Natural killer cell (primary cell): ENCODE results near the gene MYH14. TPM values are rescaled to one million over a fixed set of nuclear protein-coding genes. Genes with fewer than 3 reads are reported as not detected.

Source experiments
- ATAC-seq, 3 donors: fragments of 150-1000 bp in 2 of 3; fragments of 200-7000 bp in 1 of 3; cut with Tn5 transposase; 1 replicate in 1 of 3; 2 replicates in 2 of 3; pipeline ENCODE4 v1.10.0; 2021; ENCODE audit warnings: mild to moderate bottlenecking in 2 of 3, moderate library complexity in 2 of 3
- DNase-seq, 2 donors: peaks; one replicate each; pipeline versions ENCODE4 v3.0.0 to v3.0.0-alpha.2; 2013 to 2021; ENCODE audit warnings: mixed read lengths in 1 of 2
- H3K27ac ChIP-seq: one replicate; pipeline ENCODE4 v1.5.1; 2013; ENCODE audit warnings: mild to moderate bottlenecking, low read length
- H3K27me3 ChIP-seq: one replicate; pipeline ENCODE4 v1.6.1; 2013; ENCODE audit warnings: low read length; ENCODE audit not compliant: control insufficient read depth, insufficient read depth
- H3K36me3 ChIP-seq: one replicate; pipeline ENCODE4 v1.6.1; 2013; ENCODE audit warnings: low read length; ENCODE audit not compliant: control insufficient read depth, insufficient read depth
- H3K4me1 ChIP-seq: one replicate; pipeline ENCODE4 v1.6.1; 2013; ENCODE audit warnings: low read length; ENCODE audit not compliant: control insufficient read depth, insufficient read depth
- H3K4me3 ChIP-seq: one replicate; pipeline ENCODE4 v1.5.1; 2013; ENCODE audit warnings: low read length
- H3K9me3 ChIP-seq: one replicate; pipeline ENCODE4 v1.6.1; 2013; ENCODE audit warnings: low read length; ENCODE audit not compliant: control insufficient read depth, insufficient read depth
- H3K27ac Mint-ChIP-seq, 2 donors: one replicate each; pipeline ENCODE4 v1.8.0; 2022; ENCODE audit warnings: mild to moderate bottlenecking in 2 of 2, mixed read lengths in 2 of 2, moderate library complexity in 1 of 2
- H3K27me3 Mint-ChIP-seq, 2 donors: one replicate each; pipeline ENCODE4 v1.8.0; 2022; ENCODE audit warnings: low read depth in 2 of 2, mixed read lengths in 2 of 2
- H3K36me3 Mint-ChIP-seq: one replicate; pipeline ENCODE4 v1.8.0; 2022; ENCODE audit warnings: mixed read lengths
- H3K4me1 Mint-ChIP-seq, 2 donors: one replicate each; pipeline ENCODE4 v1.8.0; 2022; ENCODE audit warnings: mixed read lengths in 2 of 2
- H3K4me3 Mint-ChIP-seq: one replicate; pipeline ENCODE4 v1.8.0; 2022; ENCODE audit warnings: mild to moderate bottlenecking, moderate library complexity, mixed read lengths
- H3K9me3 Mint-ChIP-seq, 2 donors: one replicate each; pipeline ENCODE4 v1.8.0; 2022; ENCODE audit warnings: mixed read lengths in 2 of 2
- WGBS: methylation state at CpG from one replicate; pipeline ENCODE4 v1.1.7; 2013; ENCODE audit warnings: missing lambda C conversion rate; ENCODE audit not compliant: insufficient coverage; 5-methylcytosine and 5-hydroxymethylcytosine counted together
- intact Hi-C: fragments of 100-400 bp; cut with micrococcal nuclease; formaldehyde crosslinking; loops from one replicate; pipeline ENCODE4 v1.14.2; 2022
- total RNA-seq, 4 donors: library from RNA; stranded (reverse); fragments of 120-200 nt in 1 of 4; gene quantifications; one replicate each; pipeline versions ENCODE4 v1.2.3 to v1.2.4, GENCODE V29; 2013 to 2022
- TF ChIP-seq, protein P1 (sequence below): fragments of 200-600 bp; IDR thresholded peaks from one replicate; pipeline ENCODE4 v1.8.0; 2022; ENCODE audit warnings: antibody characterized with exemption

MYH14 gene
- total RNA-seq, 3 donors from 2014 or later (not counting 1 experiment from before 2014, with no cell fraction given), result not detected

GRCh38 chr19:50275577-50276368 is 72.4 kb downstream of the MYH14 start:
- Mint-ChIP-seq H3K36me3 (no peaks in the 10 kb centered on the region), H3K27ac (no peak overlapping the region), H3K27me3 (peaks cover 0 to 9% of the 10 kb centered on the region in 2 donors), H3K9me3 (no peaks in the 10 kb centered on the region), H3K4me3 (no peak overlapping the region), H3K4me1 (no peaks in the 10 kb centered on the region)
- no peak for ATAC-seq
- Histone ChIP-seq H3K27me3 (no peaks in the 10 kb centered on the region), H3K36me3 (no peaks in the 10 kb centered on the region), H3K4me3 (no peak overlapping the region), H3K9me3 (no peaks in the 10 kb centered on the region), H3K4me1 (no peaks in the 10 kb centered on the region), H3K27ac (no peak overlapping the region)
- TF ChIP-seq, protein P1, sequence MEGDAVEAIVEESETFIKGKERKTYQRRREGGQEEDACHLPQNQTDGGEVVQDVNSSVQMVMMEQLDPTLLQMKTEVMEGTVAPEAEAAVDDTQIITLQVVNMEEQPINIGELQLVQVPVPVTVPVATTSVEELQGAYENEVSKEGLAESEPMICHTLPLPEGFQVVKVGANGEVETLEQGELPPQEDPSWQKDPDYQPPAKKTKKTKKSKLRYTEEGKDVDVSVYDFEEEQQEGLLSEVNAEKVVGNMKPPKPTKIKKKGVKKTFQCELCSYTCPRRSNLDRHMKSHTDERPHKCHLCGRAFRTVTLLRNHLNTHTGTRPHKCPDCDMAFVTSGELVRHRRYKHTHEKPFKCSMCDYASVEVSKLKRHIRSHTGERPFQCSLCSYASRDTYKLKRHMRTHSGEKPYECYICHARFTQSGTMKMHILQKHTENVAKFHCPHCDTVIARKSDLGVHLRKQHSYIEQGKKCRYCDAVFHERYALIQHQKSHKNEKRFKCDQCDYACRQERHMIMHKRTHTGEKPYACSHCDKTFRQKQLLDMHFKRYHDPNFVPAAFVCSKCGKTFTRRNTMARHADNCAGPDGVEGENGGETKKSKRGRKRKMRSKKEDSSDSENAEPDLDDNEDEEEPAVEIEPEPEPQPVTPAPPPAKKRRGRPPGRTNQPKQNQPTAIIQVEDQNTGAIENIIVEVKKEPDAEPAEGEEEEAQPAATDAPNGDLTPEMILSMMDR, result no peak
- DNase-seq, result no peak
- WGBS, result 82% methylated on average over 26 of the region's 26 CpGs
- intact Hi-C loops, result no loop called here

GRCh38 chr19:50276370-50277063 is 73.1 kb downstream of the MYH14 start:
- intact Hi-C loops, result no loop called here
- DNase-seq (no peak), ATAC-seq (no peak)
- Histone ChIP-seq H3K36me3 (no peaks in the 10 kb centered on the region), H3K27me3 (no peaks in the 10 kb centered on the region), H3K9me3 (no peaks in the 10 kb centered on the region), H3K27ac (no peak overlapping the region), H3K4me3 (no peak overlapping the region), H3K4me1 (no peaks in the 10 kb centered on the region)
- Mint-ChIP-seq H3K4me1 (no peaks in the 10 kb centered on the region), H3K4me3 (no peak overlapping the region), H3K9me3 (no peaks in the 10 kb centered on the region), H3K27ac (no peak overlapping the region), H3K36me3 (no peaks in the 10 kb centered on the region), H3K27me3 (peaks cover 0 to 10% of the 10 kb centered on the region in 2 donors)
- WGBS, result 86% methylated on average over 15 of the region's 15 CpGs
- TF ChIP-seq, protein P1, result no peak

- TF ChIP-seq, protein P1, result no peak
- no peaks in the 10 kb centered on the region for H3K36me3 Mint-ChIP-seq
- H3K4me1 ChIP-seq, result no peaks in the 10 kb centered on the region
- DNase-seq (no peak), ATAC-seq (no peak)
- no peaks in the 10 kb centered on the region for H3K9me3 ChIP-seq
- peaks cover 0 to 4% of the 10 kb centered on the region in 2 donors for H3K27me3 Mint-ChIP-seq
- H3K27ac Mint-ChIP-seq, result no peak overlapping the region
- no peaks in the 10 kb centered on the region for H3K4me1 Mint-ChIP-seq
- no peak overlapping the region for H3K4me3 ChIP-seq
- 90% methylated on average over 14 of the region's 14 CpGs for WGBS
- no peaks in the 10 kb centered on the region for H3K9me3 Mint-ChIP-seq
- no peaks in the 10 kb centered on the region for H3K27me3 ChIP-seq
- H3K36me3 ChIP-seq, result no peaks in the 10 kb centered on the region
- intact Hi-C loops, result no loop called here
- no peak overlapping the region for H3K4me3 Mint-ChIP-seq
- H3K27ac ChIP-seq, result no peak overlapping the region
These were observed 74.7 kb downstream of the MYH14 start for GRCh38 chr19:50277966-50278580.
